ENCODE measurements around the gene RAET1E. TPM values are rescaled to one million over a fixed set of nuclear protein-coding genes. Genes with fewer than 3 reads are reported as not detected.

RAET1E gene
- total RNA-seq, 1 donor from 2014 or later: not detected

DNA sequence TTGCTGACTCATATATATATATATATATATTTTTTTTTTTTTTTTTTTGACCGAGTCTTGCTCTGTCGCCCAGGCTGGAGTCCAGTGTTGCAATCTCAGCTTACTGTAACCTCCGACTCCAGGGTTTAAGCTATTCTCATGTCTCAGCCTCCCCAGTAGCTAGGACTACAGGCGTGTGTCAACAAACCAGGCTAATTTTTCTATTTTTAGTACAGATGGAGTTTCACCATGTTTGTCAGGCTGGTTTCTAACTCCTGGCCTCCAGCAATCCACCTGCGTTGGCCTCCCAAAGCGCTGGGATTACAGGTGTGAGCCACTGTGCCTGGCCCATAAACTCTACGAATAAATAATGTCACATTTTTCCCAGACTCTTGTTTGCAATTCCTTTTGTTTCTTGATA, 38.5 kb downstream of the RAET1E start:
- TF ChIP-seq, protein P1, sequence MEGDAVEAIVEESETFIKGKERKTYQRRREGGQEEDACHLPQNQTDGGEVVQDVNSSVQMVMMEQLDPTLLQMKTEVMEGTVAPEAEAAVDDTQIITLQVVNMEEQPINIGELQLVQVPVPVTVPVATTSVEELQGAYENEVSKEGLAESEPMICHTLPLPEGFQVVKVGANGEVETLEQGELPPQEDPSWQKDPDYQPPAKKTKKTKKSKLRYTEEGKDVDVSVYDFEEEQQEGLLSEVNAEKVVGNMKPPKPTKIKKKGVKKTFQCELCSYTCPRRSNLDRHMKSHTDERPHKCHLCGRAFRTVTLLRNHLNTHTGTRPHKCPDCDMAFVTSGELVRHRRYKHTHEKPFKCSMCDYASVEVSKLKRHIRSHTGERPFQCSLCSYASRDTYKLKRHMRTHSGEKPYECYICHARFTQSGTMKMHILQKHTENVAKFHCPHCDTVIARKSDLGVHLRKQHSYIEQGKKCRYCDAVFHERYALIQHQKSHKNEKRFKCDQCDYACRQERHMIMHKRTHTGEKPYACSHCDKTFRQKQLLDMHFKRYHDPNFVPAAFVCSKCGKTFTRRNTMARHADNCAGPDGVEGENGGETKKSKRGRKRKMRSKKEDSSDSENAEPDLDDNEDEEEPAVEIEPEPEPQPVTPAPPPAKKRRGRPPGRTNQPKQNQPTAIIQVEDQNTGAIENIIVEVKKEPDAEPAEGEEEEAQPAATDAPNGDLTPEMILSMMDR (IDR thresholded peaks at IDR 0.05; ENCODE audit: insufficient read depth, low read length, poor library complexity, severe bottlenecking): no peak
- Histone ChIP-seq H3K27me3 (ENCODE audit: control insufficient read depth, insufficient read depth, low read length) (no peaks in the 10 kb centered on the region), H3K36me3 (ENCODE audit: control insufficient read depth, insufficient read depth, low read length) (no peaks in the 10 kb centered on the region), H3K4me3 (ENCODE audit: low read depth, low read length) (no peak overlapping the region)
- no peak for DNase-seq (ENCODE audit: low read depth)

DNA sequence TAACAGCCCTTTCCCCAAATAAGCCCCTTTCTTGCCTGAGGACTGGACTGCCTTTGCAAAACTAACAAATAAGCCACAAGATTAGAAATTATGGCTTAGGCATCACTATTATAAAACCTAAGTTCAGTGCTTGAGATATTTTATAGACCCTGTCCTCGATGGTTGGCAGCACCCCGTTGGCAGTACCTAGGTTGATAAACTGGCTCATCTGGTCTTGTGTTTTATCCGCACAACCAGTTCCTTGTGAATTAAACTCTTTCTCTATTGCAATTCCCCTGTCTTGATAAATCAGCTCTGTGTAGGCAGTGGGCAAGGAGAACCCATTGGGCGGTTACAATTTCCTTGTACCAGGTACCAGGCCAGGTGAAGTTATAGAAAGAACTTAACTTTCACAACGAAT, 40.4 kb downstream of the RAET1E start:
- Histone ChIP-seq H3K36me3 (ENCODE audit: control insufficient read depth, insufficient read depth, low read length) (no peaks in the 10 kb centered on the region), H3K4me3 (ENCODE audit: low read depth, low read length) (no peak overlapping the region), H3K27me3 (ENCODE audit: control insufficient read depth, insufficient read depth, low read length) (no peaks in the 10 kb centered on the region)
- TF ChIP-seq, protein P1 (IDR thresholded peaks at IDR 0.05; ENCODE audit: insufficient read depth, low read length, poor library complexity, severe bottlenecking): no peak
- no peak for DNase-seq (ENCODE audit: low read depth)

DNA sequence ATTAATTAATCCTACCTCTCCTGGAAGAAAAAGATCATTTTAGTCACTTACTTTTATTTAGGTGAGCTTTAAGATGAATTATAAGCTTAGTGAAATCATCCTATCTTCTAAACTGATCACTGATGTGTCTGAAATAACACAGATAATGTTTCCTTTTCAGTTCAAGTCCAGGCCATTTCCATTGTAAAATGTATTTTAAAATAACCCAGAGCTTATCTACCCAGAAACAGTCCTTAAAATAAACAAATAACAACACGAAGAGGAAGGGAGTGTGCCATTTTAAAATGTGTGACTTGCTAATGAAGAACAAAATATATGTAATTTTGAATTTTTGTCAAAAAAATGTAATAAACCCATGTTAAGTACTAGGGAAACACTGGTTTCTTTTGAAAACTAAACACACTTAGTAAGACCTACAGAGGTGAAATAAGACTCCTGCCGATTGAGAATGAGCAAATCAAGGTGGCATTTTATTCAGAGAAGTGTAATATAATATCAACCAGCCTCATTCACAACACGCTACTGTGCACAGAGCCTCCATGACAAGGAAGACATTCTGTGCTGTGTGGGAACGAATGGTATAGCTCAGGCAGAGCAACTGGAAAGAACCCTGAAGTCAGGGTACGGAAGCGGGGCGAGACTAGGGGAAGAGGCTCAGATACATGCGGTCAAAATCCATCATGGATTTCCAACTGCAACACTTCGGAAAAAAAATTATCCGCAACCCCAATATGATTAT, 41.5 kb downstream of the RAET1E start:
- H3K4me3 ChIP-seq (ENCODE audit: low read depth, low read length): no peak overlapping the region
- no peaks in the 10 kb centered on the region for H3K36me3 ChIP-seq (ENCODE audit: control insufficient read depth, insufficient read depth, low read length)
- H3K27me3 ChIP-seq (ENCODE audit: control insufficient read depth, insufficient read depth, low read length): no peaks in the 10 kb centered on the region
- DNase-seq (ENCODE audit: low read depth): no peak
- TF ChIP-seq, protein P1 (IDR thresholded peaks at IDR 0.05; ENCODE audit: insufficient read depth, low read length, poor library complexity, severe bottlenecking): no peak

DNA sequence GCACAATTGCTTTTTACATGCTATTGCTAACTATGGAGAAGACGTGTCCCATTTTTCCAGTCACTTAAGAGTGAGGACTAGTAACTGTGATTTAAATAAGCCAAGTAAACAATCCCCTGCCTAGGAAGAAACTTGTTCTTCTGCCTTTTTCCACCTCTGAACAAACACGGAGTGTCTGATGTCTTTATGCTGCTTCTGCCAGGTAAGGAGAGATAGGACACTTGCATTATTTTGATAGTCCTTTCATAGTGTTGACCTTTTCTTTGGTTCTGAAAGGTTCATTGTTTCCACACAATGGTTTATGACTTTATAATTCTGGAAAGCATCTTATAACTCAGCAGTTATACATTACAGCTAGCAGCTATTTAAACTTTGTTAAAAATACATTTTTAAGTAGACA, 42.2 kb downstream of the RAET1E start:
- TF ChIP-seq, protein P1 (IDR thresholded peaks at IDR 0.05; ENCODE audit: insufficient read depth, low read length, poor library complexity, severe bottlenecking): no peak
- no peak for DNase-seq (ENCODE audit: low read depth)
- Histone ChIP-seq H3K36me3 (ENCODE audit: control insufficient read depth, insufficient read depth, low read length) (peaks cover 1% of the 10 kb centered on the region), H3K4me3 (ENCODE audit: low read depth, low read length) (peak overlapping the region; percentile 19), H3K27me3 (ENCODE audit: control insufficient read depth, insufficient read depth, low read length) (no peaks in the 10 kb centered on the region)

DNA sequence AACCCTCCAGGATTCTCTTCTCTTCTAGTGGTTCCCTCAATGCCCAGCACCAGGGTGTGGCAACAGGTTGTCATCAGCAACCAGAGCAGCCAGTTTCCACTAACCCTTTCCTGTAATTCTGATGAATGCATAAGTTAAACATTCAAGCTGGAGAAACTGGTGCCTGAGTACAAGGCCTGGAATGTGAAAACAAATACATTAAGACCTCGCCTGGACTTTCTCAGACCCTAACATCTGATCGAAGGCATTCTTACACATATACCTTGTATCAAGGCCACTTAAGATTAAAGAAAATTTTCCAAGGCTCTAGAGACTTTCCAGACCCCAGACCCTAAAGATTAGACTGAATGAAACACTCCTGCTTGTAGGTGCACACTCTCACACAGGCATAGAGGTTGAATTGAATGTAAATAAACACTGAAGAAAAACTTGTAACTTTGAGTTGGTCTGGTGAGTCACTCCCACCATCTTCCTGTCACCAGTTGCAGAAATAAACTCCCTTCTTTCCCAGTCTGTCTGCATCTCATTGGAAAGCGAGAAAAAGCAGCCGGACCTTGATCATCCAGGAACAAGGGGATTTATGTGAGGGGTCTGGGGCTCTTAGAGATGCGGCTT, 42.8 kb downstream of the RAET1E start:
- Histone ChIP-seq H3K36me3 (ENCODE audit: control insufficient read depth, insufficient read depth, low read length) (peaks cover 1% of the 10 kb centered on the region), H3K4me3 (ENCODE audit: low read depth, low read length) (no peak overlapping the region), H3K27me3 (ENCODE audit: control insufficient read depth, insufficient read depth, low read length) (no peaks in the 10 kb centered on the region)
- DNase-seq (ENCODE audit: low read depth): peak; percentile 82
- TF ChIP-seq, protein P1 (IDR thresholded peaks at IDR 0.05; ENCODE audit: insufficient read depth, low read length, poor library complexity, severe bottlenecking): no peak
